GM10248 (cell line): ENCODE data around the gene XPO4.
A peak's percentile ranks its signal among the peaks of the same experiment; 100 is the strongest.

ENCODE experiments used
- CTCF ChIA-PET: fragments of 300-600 bp; sonication (Branson Sonifier 250); formaldehyde crosslinking; extraction: SDS; loops from one replicate; lab custom pipeline; 2021; ENCODE audit warnings: antibody characterized with exemption; lab: Yijun Ruan, JAX
- POLR2A ChIA-PET: fragments of 350-650 bp; sonication (Branson Sonifier 250); formaldehyde crosslinking; extraction: SDS; loops from one replicate; lab custom pipeline; 2020; ENCODE audit warnings: antibody characterized with exemption; lab: Yijun Ruan, JAX
- DNase-seq: peaks from one replicate; pipeline ENCODE4 v3.0.0; 2012; ENCODE audit errors: extremely low spot score
- TF ChIP-seq, protein P1 (sequence below): IDR thresholded peaks from 2 replicates; pipeline ENCODE4 v1.5.1; 2012; ENCODE audit warnings: mild to moderate bottlenecking, low read depth; ENCODE audit errors: extremely low read depth, missing control alignments, control extremely low read depth

Gene XPO4

DNA sequence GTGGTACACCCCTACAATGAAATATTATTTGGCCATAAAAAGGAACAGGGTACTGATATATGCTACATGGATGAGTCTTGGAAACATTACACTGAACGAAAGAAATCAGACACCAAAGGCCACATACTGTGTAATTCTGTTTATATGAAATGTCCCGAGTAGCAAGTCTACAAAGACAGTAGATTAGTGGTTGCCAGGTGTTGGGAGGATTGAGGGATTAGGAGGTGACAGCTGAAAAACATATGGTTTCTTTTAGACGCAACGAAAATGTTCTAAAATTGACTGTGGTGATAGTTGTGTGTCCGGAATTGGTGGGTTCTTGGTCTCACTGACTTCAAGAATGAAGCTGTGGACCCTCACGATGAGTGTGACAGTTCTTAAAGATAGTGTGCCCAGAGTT is 163.9 kb downstream of the XPO4 start:
- TF ChIP-seq, protein P1, sequence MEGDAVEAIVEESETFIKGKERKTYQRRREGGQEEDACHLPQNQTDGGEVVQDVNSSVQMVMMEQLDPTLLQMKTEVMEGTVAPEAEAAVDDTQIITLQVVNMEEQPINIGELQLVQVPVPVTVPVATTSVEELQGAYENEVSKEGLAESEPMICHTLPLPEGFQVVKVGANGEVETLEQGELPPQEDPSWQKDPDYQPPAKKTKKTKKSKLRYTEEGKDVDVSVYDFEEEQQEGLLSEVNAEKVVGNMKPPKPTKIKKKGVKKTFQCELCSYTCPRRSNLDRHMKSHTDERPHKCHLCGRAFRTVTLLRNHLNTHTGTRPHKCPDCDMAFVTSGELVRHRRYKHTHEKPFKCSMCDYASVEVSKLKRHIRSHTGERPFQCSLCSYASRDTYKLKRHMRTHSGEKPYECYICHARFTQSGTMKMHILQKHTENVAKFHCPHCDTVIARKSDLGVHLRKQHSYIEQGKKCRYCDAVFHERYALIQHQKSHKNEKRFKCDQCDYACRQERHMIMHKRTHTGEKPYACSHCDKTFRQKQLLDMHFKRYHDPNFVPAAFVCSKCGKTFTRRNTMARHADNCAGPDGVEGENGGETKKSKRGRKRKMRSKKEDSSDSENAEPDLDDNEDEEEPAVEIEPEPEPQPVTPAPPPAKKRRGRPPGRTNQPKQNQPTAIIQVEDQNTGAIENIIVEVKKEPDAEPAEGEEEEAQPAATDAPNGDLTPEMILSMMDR: no peak
- ChIA-PET CTCF (interaction anchor here (0.8 kb wide), 1 partner anchor 10 kb away, joined by 3 read pairs; no protein-coding TSS in a partner anchor), POLR2A (no interaction called here)
- no peak for DNase-seq

DNA sequence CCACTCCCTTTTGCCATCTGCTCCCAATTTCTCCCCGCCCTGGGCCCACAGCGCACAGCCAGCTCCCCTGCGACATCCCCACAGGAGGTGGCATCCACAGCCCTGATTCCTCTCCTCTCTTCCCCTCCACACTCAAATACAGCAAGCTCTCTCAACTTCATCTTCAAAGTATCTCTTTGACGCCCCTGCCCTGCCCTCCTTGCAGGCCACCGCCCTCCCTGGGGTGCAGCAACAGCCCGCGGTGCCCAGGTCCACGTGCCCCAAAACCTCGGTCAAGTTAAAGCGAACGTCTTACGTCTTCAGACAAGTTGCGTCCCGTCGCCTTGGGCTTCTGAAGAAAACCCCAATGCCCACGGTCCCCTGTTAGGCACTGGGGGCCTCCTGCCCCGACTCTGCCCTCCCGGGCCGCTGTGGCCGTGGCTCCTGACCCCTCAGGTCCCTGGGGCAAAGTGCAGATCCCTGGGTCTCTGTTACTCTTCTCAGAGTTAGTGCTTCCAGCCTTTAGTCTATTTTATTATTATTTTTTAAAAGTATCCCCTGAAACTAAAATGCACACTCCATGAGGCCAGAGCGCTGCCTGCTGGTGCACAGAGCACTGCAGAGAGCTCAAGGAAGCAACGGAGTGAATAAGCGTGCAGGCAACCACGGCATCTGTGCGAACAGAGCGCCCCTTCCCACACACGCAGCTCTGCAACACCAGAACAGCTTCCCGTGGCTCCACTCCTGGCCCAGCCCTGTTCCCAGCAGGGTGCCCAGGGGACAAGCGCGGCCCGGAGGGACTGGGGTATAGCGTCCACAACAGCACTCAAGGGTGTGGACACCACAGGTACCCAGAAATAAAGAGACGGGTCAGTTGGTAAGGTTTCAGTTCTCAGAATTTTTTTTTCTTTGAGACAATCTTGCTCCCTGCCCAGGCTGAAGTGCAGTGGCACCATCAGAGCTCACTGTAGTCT is 172.6 kb downstream of the XPO4 start:
- TF ChIP-seq, protein P1: no peak
- POLR2A ChIA-PET: no interaction called here
- CTCF ChIA-PET: no interaction called here
- DNase-seq: peak; percentile 8

DNA sequence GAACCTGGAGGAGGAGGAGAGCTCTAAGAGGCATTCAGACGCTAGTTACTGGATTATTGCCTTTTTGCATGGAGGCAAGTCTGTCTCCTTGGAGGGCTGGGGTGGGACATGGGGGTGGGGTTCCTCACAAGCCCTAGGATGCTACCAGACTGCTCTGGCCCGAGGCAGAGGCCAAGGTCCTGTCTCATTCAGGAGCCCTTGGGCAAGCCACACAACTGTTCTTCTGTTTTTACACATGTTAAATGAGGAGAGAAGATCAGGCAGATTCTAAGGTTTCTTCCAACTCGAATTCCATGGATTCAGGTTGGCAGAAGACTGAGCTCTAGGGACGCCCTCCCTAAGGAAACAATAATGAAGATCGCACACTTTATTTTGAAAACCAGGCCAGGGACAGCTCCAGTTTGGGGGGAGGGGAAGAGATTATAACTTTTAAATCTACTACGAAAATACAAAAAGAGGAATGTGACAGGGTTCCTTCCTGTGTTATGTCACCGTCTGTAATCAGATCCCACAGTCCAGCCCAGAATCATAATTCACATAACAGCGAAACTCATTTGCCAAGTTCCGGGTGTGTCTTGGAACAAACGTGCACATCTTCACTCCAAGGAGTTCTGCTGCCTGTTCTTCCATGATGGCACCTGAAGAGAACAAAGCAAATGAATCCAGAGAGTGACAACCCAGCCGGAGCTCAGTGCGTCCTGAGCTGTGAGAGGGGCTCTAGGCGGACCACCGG is 173.8 kb downstream of the XPO4 start:
- POLR2A ChIA-PET: no interaction called here
- DNase-seq: peak; percentile 3
- TF ChIP-seq, protein P1: no peak
- CTCF ChIA-PET: interaction anchor here (1.0 kb wide), 1 partner anchor 10 kb away, joined by 3 read pairs; no protein-coding TSS in a partner anchor

DNA sequence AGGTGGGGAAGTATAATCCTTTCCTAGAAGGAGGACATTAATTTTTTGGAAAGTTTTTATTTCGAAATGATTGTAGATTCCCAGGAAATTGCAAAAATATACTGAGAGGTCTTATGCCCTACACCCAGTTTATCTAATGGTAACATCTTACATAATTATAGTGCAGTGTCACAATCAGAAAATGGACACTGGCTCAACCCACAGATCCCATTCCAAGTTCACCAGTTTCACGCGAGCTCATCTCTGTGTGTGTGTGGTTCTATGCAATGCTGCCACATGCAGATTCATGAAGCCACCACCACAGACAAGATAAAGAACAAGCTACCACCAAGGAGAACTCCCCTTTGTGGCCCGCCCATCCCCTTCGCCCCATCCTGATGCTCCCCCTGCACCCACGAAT is 174.7 kb downstream of the XPO4 start:
- ChIA-PET CTCF (interaction anchor here (1.0 kb wide), 1 partner anchor 11 kb away, joined by 3 read pairs; no protein-coding TSS in a partner anchor), POLR2A (no interaction called here)

More for the DNA sequence above, 174.7 kb downstream of the XPO4 start:
- DNase-seq: no peak
- TF ChIP-seq, protein P1: no peak
